Kidney capillary endothelial cell (primary cell): ENCODE measurements around the gene APOO.
"Not testable (repeated sequence)": the region's sequence is repeated elsewhere in the genome, so short reads cannot be mapped to it uniquely, and the experiment has no call there.

Source experiments
- DNase-seq: peaks from one replicate; pipeline ENCODE4 v3.0.0-alpha.2; 2018; ENCODE audit warnings: low spot score

The APOO gene

DNA sequence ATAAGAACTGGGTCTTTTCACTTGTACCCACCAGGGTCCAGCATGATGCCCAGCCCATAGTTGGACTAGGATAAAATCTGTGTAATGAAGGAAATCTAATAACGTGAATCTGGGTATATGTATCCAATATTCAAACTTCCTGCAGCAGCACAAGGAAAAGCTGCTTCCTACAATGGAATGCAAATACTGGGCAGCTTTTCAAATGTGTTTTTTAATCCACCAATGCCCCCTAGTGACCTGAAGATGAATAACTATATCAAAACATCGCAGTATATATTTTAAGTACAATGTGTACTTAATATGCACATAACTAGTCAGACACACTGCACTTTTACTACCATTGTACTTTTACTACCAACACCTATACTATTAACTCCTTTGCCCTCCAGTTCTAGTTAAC, 5.3 kb downstream of the APOO start:
- DNase-seq, result peak; percentile 63

- DNase-seq, result peak; percentile 65
These were observed 5.9 kb downstream of the APOO start for GRCh38 chrX:23901805-23902204.

DNA sequence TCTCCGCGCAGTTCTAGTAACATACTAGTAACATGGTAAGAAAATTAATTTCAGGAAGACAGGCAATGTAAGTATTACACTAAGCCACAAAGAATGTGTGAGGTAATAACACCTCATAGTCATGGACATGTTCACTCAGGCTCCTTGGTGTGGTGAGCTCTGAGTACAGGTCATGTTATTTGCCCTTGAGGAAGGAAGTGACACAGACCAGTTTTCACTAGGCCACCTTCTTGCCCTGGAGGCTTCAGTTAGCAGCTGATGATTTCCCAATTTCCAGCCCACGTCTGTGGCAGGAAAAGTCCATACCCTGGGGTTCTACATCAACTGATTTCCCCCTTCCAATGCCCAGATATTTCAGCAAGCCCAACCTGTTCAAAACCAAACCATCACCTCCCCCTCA, 6.7 kb downstream of the APOO start:
- DNase-seq, result peak; percentile 92

GRCh38 chrX:23900220-23900797, 7.4 kb downstream of the APOO start:
- no peak for DNase-seq

GRCh38 chrX:23898412-23898959, 9.3 kb downstream of the APOO start:
- no peak for DNase-seq

DNA sequence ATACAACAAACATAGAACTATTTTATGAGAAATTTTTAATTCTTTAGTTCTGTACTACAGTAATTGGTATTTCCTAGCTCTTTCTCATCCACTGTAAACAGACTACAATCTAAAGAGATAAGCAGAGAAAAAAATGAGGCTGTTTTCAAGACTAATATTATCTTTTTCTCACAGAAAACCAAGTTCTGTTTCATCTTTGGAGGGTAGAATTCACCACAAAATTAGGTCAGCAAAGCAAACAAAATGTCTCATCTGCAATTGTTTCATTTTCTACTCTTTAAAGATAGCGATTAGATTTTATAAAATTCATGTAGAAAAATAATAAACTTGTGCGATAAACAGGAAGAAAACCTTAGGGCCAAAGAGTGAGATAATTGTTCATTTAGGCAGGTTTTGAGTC, 10.8 kb downstream of the APOO start:
- DNase-seq, result no peak

- not testable (repeated sequence) for DNase-seq
These were observed 11.2 kb downstream of the APOO start for GRCh38 chrX:23896539-23896938.

DNA sequence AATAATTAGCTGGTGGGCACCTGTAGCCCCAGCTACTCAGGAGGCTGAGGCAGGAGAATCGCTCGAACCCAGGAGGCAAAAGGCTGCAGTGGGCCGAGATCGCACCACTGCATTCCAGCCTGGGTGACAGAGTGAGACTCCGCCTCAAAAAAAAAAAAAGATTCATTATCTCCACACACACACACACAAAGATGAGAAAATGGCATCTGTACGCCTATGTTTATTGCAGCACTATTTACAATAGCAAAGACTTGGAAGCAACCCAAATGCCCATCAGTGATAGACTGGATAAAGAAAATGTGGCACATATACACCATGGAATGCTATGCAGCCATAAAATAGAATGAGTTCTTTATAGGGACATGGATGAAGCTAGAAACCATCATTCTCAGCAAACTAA, 12.7 kb downstream of the APOO start:
- not testable (repeated sequence) for DNase-seq

DNA sequence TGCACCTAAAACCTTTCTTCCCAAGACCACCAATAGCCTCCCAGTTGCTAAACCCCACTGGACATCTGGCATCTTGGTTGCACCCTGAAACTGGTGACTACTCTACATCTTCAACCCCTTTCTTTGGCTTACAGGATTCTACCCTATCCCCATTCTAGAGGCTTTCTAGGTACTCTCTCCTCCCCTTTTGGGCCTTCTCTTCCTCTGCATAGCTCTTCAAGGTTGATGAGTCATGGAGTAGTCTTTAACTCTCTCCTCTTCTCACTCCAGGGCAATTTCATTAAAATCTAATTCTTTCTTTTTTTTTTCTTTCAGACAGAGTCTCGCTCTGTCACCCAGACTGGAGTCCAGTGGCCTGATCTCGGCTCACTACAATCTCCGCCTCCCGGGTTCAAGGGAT, 16.8 kb downstream of the APOO start:
- no peak for DNase-seq

DNA sequence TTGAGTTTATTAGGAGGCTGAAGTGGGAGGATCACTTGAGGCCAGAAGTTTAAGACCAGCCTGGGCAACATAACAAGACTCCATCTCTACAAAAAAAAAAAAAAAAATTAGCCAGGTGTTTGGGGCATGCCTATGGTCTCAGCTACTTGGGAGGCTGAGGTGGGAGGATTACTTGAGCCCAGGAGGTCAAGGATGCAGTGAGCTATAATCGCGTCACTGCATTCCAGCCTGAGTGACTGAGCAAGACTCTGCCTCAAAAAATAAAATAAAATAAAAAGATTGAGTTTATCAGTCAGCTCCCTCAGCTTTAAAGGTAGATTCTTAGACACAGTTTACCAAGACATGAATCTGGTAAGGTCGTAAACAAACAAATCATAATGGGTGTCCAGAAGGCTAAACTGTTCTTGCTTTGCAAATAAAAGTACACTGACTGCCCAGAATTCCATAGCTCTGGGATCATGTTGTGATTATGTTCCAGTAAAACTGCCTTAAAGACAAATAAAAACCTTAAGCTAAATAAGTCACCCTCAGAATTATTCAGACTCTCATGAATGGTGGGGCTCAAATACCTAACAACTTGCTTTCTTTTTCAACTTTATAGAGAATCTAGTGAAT, 18.7 kb downstream of the APOO start:
- no peak for DNase-seq

DNA sequence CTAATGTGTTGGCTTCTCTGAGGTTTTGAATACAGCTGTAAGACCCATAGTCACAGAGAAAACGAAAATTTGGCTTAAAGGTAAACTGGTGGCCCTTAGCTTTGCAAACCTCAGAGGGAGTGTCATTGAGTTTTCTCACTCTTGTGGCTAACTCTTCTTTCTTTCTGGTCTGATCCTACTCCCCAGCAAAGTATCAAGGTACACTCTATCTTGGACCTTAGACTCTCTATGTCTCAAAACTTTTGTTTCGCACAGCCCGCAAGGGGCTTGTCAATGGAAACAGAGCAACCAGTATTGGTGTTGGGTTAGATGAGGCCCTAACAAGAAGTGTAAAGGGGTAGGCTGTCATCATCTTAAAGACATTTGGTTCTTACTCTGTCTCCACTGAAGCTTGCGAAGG, 19.8 kb downstream of the APOO start:
- DNase-seq, result no peak

- no peak for DNase-seq
These were observed 20.3 kb downstream of the APOO start for GRCh38 chrX:23887451-23887850.

DNA sequence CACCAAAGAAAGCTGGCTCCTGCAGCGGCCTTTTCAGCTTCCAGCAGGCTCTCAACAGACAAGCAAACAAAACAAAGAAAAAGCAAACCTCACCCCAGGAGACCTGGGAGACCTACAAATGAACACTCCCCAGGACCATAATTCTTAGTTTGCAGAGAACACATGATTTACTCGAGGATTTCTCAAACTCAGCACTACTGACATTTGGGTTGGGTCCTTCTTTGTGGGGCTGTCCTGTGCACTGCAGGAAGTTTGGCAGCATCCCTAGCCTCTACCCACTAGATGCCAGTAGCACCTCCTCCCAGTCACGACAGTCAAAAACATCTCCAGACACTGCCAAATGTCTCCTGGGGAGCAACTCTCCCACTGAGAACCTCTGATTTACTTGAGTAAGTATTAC, 21.9 kb downstream of the APOO start:
- no peak for DNase-seq

GRCh38 chrX:23884427-23885024, 23.2 kb downstream of the APOO start:
- no peak for DNase-seq

- no peak for DNase-seq
These were observed 23.9 kb downstream of the APOO start for GRCh38 chrX:23883737-23884354.

DNA sequence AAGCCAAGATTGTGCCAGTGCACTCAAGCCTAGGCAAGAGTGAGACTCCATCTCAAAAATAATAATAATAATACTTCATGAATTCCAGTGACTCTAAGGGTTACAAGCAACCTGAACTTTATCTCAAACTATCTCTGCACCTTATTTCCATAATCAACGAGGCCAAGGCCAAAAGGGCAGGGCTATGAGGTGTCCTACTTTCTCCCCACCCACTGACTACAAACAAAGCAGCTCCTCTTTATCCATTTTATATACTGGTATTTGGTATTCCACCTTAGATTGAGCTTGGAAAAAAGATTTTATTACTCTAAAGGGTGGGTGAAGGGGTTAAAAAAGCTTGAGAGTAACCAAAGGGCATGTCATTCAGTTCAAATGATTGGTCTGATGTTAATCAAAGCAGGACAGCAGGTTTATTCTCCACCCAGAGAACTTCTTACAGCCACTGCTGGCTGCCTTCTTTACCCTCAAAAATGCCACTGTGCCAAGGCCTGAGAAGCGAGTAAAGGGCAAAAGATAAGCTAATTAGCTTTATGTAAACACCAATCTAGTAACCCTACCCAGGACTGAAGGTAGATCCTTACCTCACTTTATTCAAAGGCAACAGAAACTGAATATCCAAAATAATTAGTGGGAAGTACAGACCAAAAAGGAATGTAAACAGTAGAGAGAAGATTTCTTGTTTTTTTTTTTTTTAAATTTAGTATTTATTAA, 28.2 kb downstream of the APOO start:
- DNase-seq, result no peak

- DNase-seq, result no peak
These were observed 35.7 kb downstream of the APOO start for GRCh38 chrX:23871905-23872546.

DNA sequence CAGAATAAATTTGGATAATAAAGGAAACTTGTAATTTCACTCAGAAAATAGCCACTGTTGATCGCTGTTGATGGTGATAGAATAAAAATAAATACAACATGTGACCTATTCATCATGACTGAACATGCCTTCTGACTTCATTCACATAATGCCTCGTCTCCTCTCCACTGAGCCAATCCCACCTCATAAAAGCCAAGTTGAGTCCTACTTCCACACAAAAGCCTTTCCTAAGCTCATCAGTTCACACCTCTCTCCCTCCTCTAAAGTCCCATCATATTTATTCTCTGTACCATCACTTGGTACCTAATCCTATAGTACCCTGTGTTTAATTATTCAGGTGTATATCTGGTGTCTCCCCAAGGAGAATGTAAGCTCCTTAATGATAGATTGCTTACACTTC, 37.7 kb downstream of the APOO start:
- DNase-seq, result no peak

DNA sequence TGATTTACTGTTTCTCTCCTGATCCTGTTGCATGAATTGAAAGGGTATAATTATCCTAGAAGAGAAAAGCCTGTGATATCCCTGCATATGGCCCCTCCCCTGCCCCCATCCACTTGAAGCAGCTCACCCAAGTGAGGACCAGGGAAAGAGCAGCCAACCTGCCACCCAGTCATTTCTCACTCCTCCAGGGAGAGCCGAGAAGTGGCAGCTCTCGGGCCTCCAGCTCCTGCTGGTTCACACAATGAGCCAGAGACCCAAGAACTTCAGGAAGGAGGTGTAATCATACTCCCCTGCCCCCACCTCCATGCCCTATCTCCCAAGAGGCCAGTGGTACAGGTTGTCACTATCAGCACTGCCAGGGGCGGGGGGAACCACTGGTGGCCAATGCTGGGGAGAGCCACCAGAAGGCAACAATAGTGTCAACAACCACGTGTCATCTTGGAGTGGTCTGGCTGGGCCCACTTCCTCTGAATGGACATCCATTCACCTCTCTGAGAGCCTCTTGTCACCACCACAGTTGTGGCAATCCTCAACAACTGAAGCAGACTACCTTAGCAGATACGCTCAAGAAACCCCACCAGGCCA, 42.9 kb downstream of the APOO start:
- no peak for DNase-seq

- not testable (repeated sequence) for DNase-seq
These were observed 45.8 kb downstream of the APOO start for GRCh38 chrX:23861952-23862351.

GRCh38 chrX:23861215-23861896, 46.4 kb downstream of the APOO start:
- no peak for DNase-seq
